ENCODE measurements around the gene MS4A8. TPM values are rescaled to one million over a fixed set of nuclear protein-coding genes. Genes with fewer than 3 reads are reported as not detected.

The MS4A8 gene
- total RNA-seq, 1 donor from 2014 or later: 2.8 TPM

DNA sequence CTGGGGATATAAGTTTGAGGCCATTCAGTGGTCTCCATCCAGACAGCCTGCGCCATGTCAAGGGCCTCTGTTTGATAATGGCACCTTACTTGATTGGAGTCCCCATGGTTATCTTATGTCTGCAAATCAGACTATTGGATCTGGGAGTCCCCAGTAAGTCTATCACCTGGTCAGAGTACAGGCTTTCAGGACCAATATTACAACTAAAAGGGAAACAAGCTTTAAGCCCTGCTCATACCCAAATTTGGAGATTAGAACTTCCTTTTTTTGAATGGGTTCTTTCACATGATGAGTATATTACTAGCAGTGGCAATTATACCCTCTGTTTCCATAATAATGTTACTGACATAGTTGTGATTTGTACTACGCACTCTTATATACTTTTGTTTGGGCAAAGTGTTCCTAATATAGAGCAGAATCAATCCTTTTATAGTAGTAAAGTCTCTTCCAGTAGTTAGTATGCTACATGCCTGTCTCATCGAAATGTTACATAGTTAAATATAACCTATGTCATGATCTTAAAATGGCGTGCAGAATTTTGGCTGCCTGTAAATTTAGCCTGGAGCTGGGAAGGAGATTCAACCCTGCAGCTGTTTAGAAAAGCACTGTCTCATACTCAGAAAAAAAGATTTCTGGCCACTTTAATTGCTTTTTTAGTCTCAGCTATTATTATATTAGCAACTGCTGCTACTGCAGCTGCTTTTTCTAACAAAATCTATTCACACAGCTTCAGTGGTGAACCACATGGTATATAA lies 62.2 kb downstream of the MS4A8 start:
- TF ChIP-seq, protein P1, sequence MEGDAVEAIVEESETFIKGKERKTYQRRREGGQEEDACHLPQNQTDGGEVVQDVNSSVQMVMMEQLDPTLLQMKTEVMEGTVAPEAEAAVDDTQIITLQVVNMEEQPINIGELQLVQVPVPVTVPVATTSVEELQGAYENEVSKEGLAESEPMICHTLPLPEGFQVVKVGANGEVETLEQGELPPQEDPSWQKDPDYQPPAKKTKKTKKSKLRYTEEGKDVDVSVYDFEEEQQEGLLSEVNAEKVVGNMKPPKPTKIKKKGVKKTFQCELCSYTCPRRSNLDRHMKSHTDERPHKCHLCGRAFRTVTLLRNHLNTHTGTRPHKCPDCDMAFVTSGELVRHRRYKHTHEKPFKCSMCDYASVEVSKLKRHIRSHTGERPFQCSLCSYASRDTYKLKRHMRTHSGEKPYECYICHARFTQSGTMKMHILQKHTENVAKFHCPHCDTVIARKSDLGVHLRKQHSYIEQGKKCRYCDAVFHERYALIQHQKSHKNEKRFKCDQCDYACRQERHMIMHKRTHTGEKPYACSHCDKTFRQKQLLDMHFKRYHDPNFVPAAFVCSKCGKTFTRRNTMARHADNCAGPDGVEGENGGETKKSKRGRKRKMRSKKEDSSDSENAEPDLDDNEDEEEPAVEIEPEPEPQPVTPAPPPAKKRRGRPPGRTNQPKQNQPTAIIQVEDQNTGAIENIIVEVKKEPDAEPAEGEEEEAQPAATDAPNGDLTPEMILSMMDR (conservative IDR thresholded peaks at IDR 0.05): no peak
- DNase-seq (ENCODE audit: extremely low spot score, unreplicated experiment): no peak
- Mint-ChIP-seq H3K36me3 (no peaks in the 10 kb centered on the region), H3K4me1 (ENCODE audit: unreplicated experiment) (no peaks in the 10 kb centered on the region), H3K27ac (no peak overlapping the region), H3K4me3 (no peak overlapping the region), H3K27me3 (peaks cover 3% of the 10 kb centered on the region), H3K9me3 (no peaks in the 10 kb centered on the region)

DNA sequence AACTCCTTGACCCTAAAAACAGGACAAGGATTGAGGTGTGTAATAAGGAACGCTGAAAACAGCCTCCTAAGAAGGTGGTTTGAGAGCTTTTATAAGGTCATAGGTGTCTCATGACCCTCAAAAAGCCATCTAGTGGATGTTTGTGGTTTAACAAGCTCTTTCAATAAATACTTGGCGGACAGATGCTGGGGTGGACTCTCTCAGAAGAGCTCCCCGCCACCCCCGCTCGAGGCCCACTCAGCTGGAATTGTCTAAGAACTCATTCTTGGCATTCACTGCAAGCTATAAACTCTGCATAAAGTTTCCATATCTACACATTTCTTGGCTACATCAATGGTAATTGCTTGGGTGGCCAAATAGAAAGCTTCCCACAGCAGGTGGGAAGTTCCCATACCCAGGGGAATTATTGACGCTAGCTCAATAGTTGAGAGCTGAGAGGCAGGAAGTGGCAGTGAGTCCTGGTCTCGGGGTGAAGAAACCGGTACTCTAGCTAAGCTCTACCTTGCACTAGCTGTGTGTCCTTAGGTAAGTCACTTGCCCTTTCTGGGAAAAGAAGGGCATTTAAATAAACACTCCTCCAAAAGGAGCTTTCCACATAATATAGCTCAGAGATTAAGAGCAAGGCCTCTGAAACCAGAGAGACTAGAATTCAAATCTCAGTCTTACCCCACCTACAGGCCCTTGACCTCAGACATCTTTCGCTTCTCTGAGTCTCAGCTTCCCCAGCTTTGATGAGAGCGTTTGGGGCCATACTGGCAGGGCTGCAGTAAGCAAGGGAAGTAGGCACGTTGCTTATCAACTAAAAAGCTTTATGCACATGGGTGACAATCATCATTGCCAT lies 63.7 kb downstream of the MS4A8 start:
- H3K4me3 Mint-ChIP-seq: no peak overlapping the region
- no peak for DNase-seq (ENCODE audit: extremely low spot score, unreplicated experiment)
- H3K27me3 Mint-ChIP-seq: peaks cover 8% of the 10 kb centered on the region
- TF ChIP-seq, protein P1 (conservative IDR thresholded peaks at IDR 0.05): peak; percentile 62
- no peaks in the 10 kb centered on the region for H3K9me3 Mint-ChIP-seq
- no peaks in the 10 kb centered on the region for H3K36me3 Mint-ChIP-seq
- no peaks in the 10 kb centered on the region for H3K4me1 Mint-ChIP-seq (ENCODE audit: unreplicated experiment)
- H3K27ac Mint-ChIP-seq: no peak overlapping the region

DNA sequence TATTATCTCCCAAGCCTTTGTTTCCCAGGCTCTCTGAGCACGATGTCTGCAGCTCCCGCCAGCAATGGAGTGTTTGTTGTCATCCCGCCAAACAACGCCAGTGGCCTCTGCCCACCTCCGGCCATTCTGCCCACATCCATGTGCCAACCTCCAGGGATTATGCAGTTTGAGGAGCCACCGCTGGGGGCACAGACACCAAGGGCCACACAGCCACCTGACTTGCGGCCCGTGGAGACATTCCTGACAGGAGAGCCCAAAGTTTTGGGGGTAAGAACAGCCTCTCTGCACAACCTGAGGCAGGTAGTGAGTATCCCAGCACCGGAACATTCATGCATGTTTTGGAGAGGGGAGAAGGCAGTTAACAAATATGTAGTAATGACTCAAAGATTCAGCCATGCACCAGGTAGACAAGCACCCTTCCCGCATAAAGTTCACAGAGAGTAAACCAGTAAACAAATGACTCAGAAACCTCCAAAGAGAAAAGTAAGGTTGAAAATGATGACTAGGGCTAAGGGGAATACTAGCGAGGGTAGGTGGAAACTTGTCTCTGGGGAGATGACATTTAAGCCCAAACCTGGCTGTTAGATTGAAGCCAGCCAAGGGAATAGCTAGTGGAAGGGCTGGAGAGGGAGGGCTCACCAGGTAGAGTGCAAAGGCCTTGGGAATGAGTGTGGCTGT lies 64.4 kb downstream of the MS4A8 start:
- no peaks in the 10 kb centered on the region for H3K4me1 Mint-ChIP-seq (ENCODE audit: unreplicated experiment)
- H3K4me3 Mint-ChIP-seq: no peak overlapping the region
- no peaks in the 10 kb centered on the region for H3K9me3 Mint-ChIP-seq
- H3K27ac Mint-ChIP-seq: no peak overlapping the region
- no peaks in the 10 kb centered on the region for H3K36me3 Mint-ChIP-seq
- DNase-seq (ENCODE audit: extremely low spot score, unreplicated experiment): no peak
- TF ChIP-seq, protein P1 (conservative IDR thresholded peaks at IDR 0.05): no peak
- H3K27me3 Mint-ChIP-seq: peaks cover 11% of the 10 kb centered on the region

DNA sequence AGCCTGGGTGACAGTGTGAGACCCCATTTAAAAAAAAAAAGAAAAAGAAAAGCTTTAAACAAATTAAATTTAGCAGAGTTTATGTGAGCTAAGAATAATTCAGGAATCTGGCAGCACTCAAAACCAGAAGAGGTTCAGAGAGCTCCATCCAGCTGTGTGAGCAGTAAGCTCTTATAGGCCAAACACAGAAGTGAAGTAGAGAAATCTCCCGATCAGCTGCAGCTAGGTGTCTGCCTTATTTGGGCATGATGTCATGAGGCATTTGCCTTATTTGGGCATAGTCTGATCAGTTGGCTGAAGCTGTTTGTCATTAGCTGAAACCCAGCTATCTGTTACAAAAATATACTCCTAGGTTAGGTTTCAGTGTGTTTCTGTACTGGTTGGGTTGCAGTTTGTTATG lies 65.5 kb downstream of the MS4A8 start:
- Mint-ChIP-seq H3K4me3 (no peak overlapping the region), H3K27ac (no peak overlapping the region), H3K27me3 (peaks cover 10% of the 10 kb centered on the region), H3K9me3 (no peaks in the 10 kb centered on the region), H3K36me3 (no peaks in the 10 kb centered on the region), H3K4me1 (ENCODE audit: unreplicated experiment) (no peaks in the 10 kb centered on the region)
- DNase-seq (ENCODE audit: extremely low spot score, unreplicated experiment): no peak
- TF ChIP-seq, protein P1 (conservative IDR thresholded peaks at IDR 0.05): no peak

DNA sequence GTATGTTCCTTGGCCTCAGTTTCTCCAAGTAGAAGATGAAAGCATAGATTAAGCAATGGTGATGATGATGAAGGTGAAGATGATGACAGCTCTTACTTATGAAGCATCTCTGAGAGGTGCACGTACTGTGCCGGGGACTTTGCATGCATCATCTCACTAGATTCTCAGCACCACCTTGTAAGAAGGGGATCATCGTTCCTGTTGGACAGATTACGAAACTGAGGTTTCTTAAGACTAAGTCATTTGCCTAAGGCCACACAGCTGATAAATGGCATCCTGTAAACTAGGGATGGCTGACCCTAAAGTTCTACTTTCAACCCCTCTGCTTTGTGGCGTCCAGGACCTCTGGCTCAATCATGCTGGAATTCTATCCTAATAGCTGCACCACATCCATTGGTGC lies 65.9 kb downstream of the MS4A8 start:
- DNase-seq (ENCODE audit: extremely low spot score, unreplicated experiment): no peak
- Mint-ChIP-seq H3K4me3 (no peak overlapping the region), H3K27ac (no peak overlapping the region), H3K27me3 (peaks cover 8% of the 10 kb centered on the region), H3K4me1 (ENCODE audit: unreplicated experiment) (no peaks in the 10 kb centered on the region), H3K36me3 (no peaks in the 10 kb centered on the region), H3K9me3 (no peaks in the 10 kb centered on the region)
- TF ChIP-seq, protein P1 (conservative IDR thresholded peaks at IDR 0.05): no peak

Other genes starting within 250 kb of the MS4A8 start
- gene MS4A1, start 243.8 kb upstream of the MS4A8 start, total RNA-seq (ENCODE audit: low replicate concordance): not detected in 2 replicates
- gene MS4A12, start 206.8 kb upstream of the MS4A8 start, total RNA-seq (ENCODE audit: low replicate concordance): not detected in 2 replicates
- gene MS4A13, start 184.2 kb upstream of the MS4A8 start, total RNA-seq (ENCODE audit: low replicate concordance): not detected in 2 replicates
- gene MS4A18, start 25.1 kb downstream of the MS4A8 start, total RNA-seq (ENCODE audit: low replicate concordance): 0.75 and 3.5 TPM in 2 replicates
- 0.27 TPM in 1 of 2 replicates, not detected in the other for gene MS4A15, start 57.3 kb downstream of the MS4A8 start, total RNA-seq (ENCODE audit: low replicate concordance)
- gene MS4A10, start 85.7 kb downstream of the MS4A8 start, total RNA-seq (ENCODE audit: low replicate concordance): not detected in 2 replicates
- gene CCDC86, start 142.5 kb downstream of the MS4A8 start, total RNA-seq (ENCODE audit: low replicate concordance): 25.2 and 31.1 TPM in 2 replicates
- gene PTGDR2, start 156.3 kb downstream of the MS4A8 start, total RNA-seq (ENCODE audit: low replicate concordance): 2.6 and 7.9 TPM in 2 replicates
- not detected in 2 replicates for gene ZP1, start 167.9 kb downstream of the MS4A8 start, total RNA-seq (ENCODE audit: low replicate concordance)
- gene PRPF19, start 207.0 kb downstream of the MS4A8 start, total RNA-seq (ENCODE audit: low replicate concordance): 105 and 120 TPM in 2 replicates
- gene TMEM109, start 214.5 kb downstream of the MS4A8 start, total RNA-seq (ENCODE audit: low replicate concordance): 83.0 and 97.5 TPM in 2 replicates
- gene TMEM132A, start 224.8 kb downstream of the MS4A8 start, total RNA-seq (ENCODE audit: low replicate concordance): 162 and 218 TPM in 2 replicates